ENCODE measurements around the gene ST6GAL1.

DNA sequence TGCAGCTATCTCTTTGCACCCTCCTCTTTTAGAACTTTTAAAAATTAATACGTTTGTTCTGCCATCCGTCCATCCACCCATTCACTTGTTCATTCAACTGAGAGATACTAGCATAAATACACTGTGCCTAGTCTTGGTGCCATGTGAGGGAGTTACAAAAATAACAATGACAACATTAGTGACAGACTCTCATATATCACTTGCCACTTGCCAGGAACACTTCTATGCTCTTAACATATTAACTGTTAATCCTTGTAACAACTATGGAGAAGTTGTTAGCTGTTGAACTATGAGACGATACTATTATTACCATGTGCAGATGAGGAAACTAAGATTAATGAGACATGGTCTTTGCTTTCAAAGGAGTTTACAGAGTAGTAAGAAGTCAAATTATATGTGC is 175.4 kb downstream of the ST6GAL1 start:
- TF ChIP-seq, protein P1, sequence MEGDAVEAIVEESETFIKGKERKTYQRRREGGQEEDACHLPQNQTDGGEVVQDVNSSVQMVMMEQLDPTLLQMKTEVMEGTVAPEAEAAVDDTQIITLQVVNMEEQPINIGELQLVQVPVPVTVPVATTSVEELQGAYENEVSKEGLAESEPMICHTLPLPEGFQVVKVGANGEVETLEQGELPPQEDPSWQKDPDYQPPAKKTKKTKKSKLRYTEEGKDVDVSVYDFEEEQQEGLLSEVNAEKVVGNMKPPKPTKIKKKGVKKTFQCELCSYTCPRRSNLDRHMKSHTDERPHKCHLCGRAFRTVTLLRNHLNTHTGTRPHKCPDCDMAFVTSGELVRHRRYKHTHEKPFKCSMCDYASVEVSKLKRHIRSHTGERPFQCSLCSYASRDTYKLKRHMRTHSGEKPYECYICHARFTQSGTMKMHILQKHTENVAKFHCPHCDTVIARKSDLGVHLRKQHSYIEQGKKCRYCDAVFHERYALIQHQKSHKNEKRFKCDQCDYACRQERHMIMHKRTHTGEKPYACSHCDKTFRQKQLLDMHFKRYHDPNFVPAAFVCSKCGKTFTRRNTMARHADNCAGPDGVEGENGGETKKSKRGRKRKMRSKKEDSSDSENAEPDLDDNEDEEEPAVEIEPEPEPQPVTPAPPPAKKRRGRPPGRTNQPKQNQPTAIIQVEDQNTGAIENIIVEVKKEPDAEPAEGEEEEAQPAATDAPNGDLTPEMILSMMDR (IDR thresholded peaks at IDR 0.05; ENCODE audit: low read depth, low read length): no peak
- TF ChIP-seq POLR2A (IDR thresholded peaks at IDR 0.05; ENCODE audit: extremely low read depth, insufficient read length) (no peak), MYC (IDR thresholded peaks at IDR 0.05; ENCODE audit: low read depth, low read length) (no peak)

Measured in NB4 (cell line).